Kidney (tissue), 14 donors: Measurements from ENCODE around the gene ATF3. TPM values are rescaled to one million over a fixed set of nuclear protein-coding genes. Genes with fewer than 3 reads are reported as not detected.
"Not testable (repeated sequence)": the region's sequence is repeated elsewhere in the genome, so short reads cannot be mapped to it uniquely, and the experiment has no call there.

Source experiments
- DNase-seq, 5 donors: peaks; one replicate each; pipeline ENCODE4 v3.0.0-alpha.2; 2013 to 2020
- FAIRE-seq: peaks from 2 replicates; lab custom pipeline; 2012; peaks lifted over from hg19 to GRCh38; lab: Jason Lieb, UNC
- H3K27ac ChIP-seq, 2 donors: one replicate each; pipeline ENCODE4 v1.7.0; 2013; ENCODE audit warnings: low read depth in 2 of 2, low read length in 2 of 2, inconsistent platforms in 1 of 2
- H3K27me3 ChIP-seq: one replicate; pipeline ENCODE4 v1.7.1; 2013; ENCODE audit warnings: low read length, inconsistent platforms; ENCODE audit not compliant: control insufficient read depth, insufficient read depth
- H3K36me3 ChIP-seq, 3 donors: one replicate each; pipeline versions ENCODE4 v1.7.0 to v1.7.1; 2013; ENCODE audit warnings: low read length in 3 of 3, control low read depth in 1 of 3, inconsistent platforms in 1 of 3; ENCODE audit not compliant: insufficient read depth in 3 of 3, control insufficient read depth in 2 of 3
- H3K4me1 ChIP-seq, 3 donors: one replicate each; pipeline versions ENCODE4 v1.7.0 to v1.7.1; 2013; ENCODE audit warnings: low read length in 3 of 3, inconsistent platforms in 1 of 3, low read depth in 1 of 3; ENCODE audit not compliant: control insufficient read depth in 2 of 3, insufficient read depth in 2 of 3
- H3K4me3 ChIP-seq, 3 donors: one replicate each; pipeline versions ENCODE4 v1.7.0 to v1.8.1; 2013; ENCODE audit warnings: low read length in 3 of 3, control low read depth in 1 of 3, inconsistent platforms in 1 of 3
- H3K9ac ChIP-seq, 3 donors: one replicate each; pipeline versions ENCODE4 v1.7.0 to v1.7.1; 2013; ENCODE audit warnings: low read length in 3 of 3, control low read depth in 1 of 3, inconsistent platforms in 1 of 3
- H3K9me3 ChIP-seq, 3 donors: one replicate each; pipeline versions ENCODE4 v1.7.0 to v1.7.1; 2013; ENCODE audit warnings: low read length in 3 of 3, control low read depth in 1 of 3, inconsistent platforms in 1 of 3; ENCODE audit not compliant: control insufficient read depth in 2 of 3, insufficient read depth in 1 of 3
- CTCF ChIP-seq: IDR thresholded peaks from 3 replicates; pipeline ENCODE4 v1.5.1; 2012; ENCODE audit warnings: mild to moderate bottlenecking, moderate library complexity, borderline replicate concordance; ENCODE audit not compliant: insufficient read depth; ENCODE audit errors: extremely low read depth
- intact Hi-C: fragments of 100-400 bp; cut with DNase I; formaldehyde crosslinking; loops from one replicate; pipeline ENCODE4 v1.11.1; 2022
- polyA plus RNA-seq: library from polyadenylated mRNA; stranded (reverse); fragments of 350-450 nt; fragmentation: Illumina TruSeq; extraction: RNeasy Lipid Tissue Mini Kit (QIAGEN cat#74804); gene quantifications from one replicate; pipeline ENCODE4 v1.2.3, GENCODE V29; 2014; ENCODE audit warnings: low read depth, low replicate concordance; ENCODE audit not compliant: insufficient read depth
- total RNA-seq: library from RNA; stranded (reverse); fragmentation: NEBNext Ultra II Directional; extraction: Animal tissue kit (Norgen Biotek cat#: 25700); gene quantifications from one replicate; pipeline ENCODE4 v1.2.1, GENCODE V29; 2021
- donor health status: control.
- donor health status: control.
- donor health status: control.
- donor health status: control.
- donor health status: control.
- donor health status: DM: yes; HTN: yes; CAD: no.
- donor health status: Normal renal cell carcinoma (clear cell type).

Gene ATF3
- total and polyA plus RNA-seq, 2 donors from 2014 or later, result 12.8 to 14.6 TPM

- no peak for DNase-seq
- Histone ChIP-seq H3K9ac (no peak overlapping the region), H3K27me3 (no peaks in the 10 kb centered on the region), H3K9me3 (no peaks in the 10 kb centered on the region), H3K36me3 (no peaks in the 10 kb centered on the region), H3K4me3 (no peak overlapping the region), H3K27ac (no peak overlapping the region), H3K4me1 (no peaks in the 10 kb centered on the region)
- FAIRE-seq, result no peak
- TF ChIP-seq CTCF, result no peak
- intact Hi-C loops, result no loop called here
These were observed 47.3 kb downstream of the ATF3 start for GRCh38 chr1:212655668-212656440.

GRCh38 chr1:212656730-212657129 lies 48.2 kb downstream of the ATF3 start:
- no peak for DNase-seq
- H3K4me1 ChIP-seq, result no peaks in the 10 kb centered on the region
- no peak overlapping the region for H3K9ac ChIP-seq
- no peaks in the 10 kb centered on the region for H3K36me3 ChIP-seq
- no peaks in the 10 kb centered on the region for H3K27me3 ChIP-seq
- H3K9me3 ChIP-seq, result no peaks in the 10 kb centered on the region
- intact Hi-C loops, result no loop called here
- no peak overlapping the region for H3K27ac ChIP-seq
- no peak for FAIRE-seq
- H3K4me3 ChIP-seq, result no peak overlapping the region
- no peak for TF ChIP-seq CTCF

DNA sequence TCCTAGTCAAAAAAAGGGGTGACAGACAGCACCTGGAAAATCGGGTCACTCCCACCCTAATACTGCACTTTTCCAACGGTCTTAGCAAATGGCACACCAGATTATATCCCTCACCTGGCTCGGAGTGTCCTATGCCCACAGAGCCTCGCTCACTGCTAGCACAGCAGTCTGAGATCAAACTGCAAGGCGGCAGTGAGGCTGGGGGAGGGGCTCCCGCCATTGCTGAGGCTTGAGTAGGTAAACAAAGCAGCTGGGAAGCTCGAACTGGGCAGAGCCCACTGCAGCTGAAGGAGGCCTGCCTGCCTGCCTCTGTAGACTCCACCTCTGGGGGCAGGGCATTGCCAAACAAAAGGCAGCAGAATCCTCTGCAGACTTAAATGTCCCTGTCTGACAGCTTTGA lies 49.7 kb downstream of the ATF3 start:
- intact Hi-C loops, result not testable (repeated sequence)

GRCh38 chr1:212664409-212665199 lies 56.0 kb downstream of the ATF3 start:
- FAIRE-seq (no peak), DNase-seq (no peak)
- TF ChIP-seq CTCF, result no peak
- Histone ChIP-seq H3K9me3 (no peaks in the 10 kb centered on the region), H3K27ac (no peak overlapping the region), H3K9ac (no peak overlapping the region), H3K4me3 (no peak overlapping the region), H3K27me3 (no peaks in the 10 kb centered on the region), H3K36me3 (no peaks in the 10 kb centered on the region), H3K4me1 (peaks cover 0 to 10% (median 3%) of the 10 kb centered on the region in 3 donors)
- intact Hi-C loops, result no loop called here

More for the DNA sequence above, 49.7 kb downstream of the ATF3 start:
- not testable (repeated sequence) for FAIRE-seq, H3K9me3 ChIP-seq, H3K36me3 ChIP-seq, H3K4me1 ChIP-seq, DNase-seq, H3K27me3 ChIP-seq, H3K9ac ChIP-seq, H3K4me3 ChIP-seq, H3K27ac ChIP-seq
